Inflammatory macrophage treated with lipopolysaccharide for 1 hour (primary cell): ENCODE measurements around the gene PLCB1.

Experiments used
- DNase-seq, 2 donors: peaks; one replicate each; pipeline ENCODE4 v3.0.0-alpha.2; 2020 to 2022

The PLCB1 gene

GRCh38 chr20:8304124-8304816, 172.2 kb downstream of the PLCB1 start:
- DNase-seq: no peak

DNA sequence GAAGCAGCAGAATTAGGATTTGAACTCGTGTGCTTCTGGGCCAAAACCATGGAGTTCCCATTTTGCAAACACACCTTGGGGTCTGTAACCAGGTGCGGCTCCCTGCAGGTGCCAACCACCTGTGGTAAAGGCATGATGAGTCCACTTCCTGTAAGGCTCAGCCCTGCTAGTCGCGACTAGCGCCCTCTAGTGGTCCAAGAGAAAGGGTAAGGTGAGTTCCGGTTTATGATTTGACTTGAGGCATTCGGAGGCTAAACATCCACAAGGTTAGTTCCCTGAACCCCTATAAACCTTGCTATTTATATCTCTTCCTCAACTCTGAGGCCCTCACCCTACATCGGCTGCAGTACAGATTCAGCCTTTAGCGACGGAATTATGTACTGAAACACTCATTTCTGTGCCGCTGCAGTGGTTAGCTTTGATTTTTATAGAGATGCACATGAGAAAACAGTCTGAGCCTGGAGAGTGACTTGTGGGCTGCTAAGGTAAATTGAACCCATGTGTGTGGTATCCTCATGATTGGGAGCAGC, 173.4 kb downstream of the PLCB1 start:
- peak; percentile 31 to 71 for DNase-seq

GRCh38 chr20:8306937-8307336, 174.9 kb downstream of the PLCB1 start:
- DNase-seq: no peak

DNA sequence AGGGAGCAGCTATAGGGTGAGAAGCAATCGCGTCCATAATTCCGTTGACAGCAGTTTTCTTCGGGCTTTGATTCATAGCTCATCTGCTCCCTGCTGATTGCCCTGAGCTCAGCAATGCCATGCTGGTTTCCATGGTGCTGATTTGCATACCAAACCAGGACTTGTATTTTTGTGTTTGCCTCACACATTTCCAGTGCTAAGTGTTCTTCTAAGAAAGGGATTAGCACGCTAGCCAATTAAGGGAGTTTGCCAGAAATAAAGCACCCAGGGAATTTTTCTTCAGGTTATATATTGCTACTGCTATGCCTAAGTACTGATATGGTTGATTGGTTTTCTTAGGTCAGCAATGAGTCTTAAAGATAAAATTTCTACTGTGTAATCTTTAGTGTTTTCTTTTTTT, 177.6 kb downstream of the PLCB1 start:
- no peak for DNase-seq

DNA sequence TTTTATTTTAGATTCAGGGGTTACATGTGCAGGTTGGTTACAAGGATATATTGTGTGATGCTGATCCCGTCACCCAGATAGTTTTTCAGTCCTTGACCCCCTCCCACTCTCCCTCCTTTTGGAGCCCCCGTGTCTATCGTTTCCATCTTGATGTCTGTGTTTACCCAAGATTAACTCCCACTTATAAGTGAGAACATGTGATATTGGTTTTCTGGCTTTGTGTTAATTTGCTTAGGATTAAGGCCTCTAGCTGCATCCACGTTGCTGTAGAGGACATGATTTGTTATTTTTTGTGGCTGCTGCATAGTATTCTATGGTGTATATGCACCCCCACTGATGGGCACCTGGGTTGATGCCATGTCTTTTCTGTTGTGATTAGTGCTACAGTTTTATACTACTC, 178.6 kb downstream of the PLCB1 start:
- no peak for DNase-seq

- DNase-seq: no peak
These were observed 181.0 kb downstream of the PLCB1 start for GRCh38 chr20:8313073-8313472.

DNA sequence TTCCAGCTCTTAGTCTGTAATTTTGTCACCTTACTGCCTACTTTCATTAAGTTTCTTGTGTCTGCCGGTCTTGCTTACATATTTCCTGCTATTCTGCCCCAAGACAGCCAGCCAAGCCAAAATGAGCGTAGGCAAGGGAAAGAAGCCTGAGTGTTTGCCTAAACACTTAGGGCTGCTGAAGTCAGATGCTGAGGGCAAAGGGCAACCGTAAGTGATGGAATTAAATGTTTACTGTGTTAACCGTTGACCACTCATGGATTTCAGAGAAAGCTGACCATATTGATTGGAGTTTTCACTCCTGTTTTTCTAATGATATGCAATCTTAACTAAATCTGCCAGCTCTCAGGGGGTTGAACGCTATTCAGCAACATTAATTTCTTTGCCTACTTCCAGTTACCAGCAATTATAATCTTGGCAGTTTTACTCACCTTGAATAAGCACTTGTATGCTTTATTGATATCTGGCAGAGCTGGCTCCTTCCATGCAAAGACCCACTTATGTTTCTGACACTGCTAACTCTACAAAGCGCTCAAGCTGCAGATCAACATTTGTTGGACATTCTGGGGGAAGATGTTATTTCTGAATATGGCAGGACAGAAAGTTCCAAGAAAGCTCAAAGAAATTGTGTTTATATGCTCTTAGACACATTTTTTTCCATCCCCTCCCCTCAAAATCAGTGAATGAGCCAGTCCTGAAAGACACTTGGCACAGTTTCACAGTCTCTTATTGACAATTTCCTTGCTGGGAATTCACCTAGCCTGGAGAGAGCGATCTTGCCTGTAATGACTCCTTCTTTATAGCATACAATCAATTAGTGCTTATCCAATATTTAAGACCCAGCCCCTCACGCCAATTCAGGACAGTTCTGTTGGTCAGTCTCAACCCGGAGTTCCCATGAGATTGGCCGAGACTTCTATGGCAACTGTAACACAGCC, 183.8 kb downstream of the PLCB1 start:
- DNase-seq: no peak

- no peak for DNase-seq
These were observed 185.4 kb downstream of the PLCB1 start for GRCh38 chr20:8317448-8317847.

GRCh38 chr20:8318965-8319625, 187.0 kb downstream of the PLCB1 start:
- DNase-seq: peak; percentile 36 to 62

DNA sequence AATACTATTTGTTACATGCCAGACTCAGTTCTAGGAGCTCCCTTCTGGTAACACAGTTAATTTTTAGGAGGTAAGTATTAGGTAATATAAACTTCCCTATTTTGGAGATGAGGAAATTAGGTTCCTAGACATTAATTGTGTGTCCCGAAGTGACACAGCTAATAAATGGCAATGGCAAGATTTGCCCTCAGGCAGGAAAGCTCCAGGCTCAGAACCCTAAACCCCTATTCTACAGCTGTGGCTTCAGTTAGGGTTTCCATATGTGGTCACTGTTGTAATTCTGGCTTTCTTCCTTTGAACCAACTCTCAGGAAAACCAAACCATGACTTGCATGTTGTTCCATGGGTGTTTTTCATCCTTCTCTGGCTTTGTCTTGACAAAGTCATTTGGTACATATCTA, 188.2 kb downstream of the PLCB1 start:
- DNase-seq: peak; percentile 34 to 42

GRCh38 chr20:8321001-8321400, 188.9 kb downstream of the PLCB1 start:
- DNase-seq: peak; percentile 7 to 13

GRCh38 chr20:8322662-8323217, 190.7 kb downstream of the PLCB1 start:
- DNase-seq: peak; percentile 17 to 21

DNA sequence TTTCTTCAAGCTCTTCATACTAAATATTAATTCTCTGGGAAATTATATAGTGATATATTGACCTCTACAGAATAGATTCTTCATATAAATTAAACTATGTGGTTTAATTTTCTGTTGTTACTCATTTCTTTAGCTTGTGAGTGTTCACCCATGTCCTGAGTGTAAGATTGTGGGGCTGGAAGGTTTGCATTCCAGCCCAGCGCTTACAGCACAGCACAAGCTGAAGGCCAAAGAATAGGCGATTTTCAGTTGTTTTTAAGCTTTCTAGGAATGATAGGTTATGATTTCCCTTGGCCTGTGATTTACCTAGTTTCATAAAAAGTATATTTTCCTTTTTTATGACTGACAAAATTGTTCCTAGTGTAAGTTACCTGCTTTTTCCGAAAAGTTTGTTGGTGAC, 194.1 kb downstream of the PLCB1 start:
- no peak for DNase-seq

DNA sequence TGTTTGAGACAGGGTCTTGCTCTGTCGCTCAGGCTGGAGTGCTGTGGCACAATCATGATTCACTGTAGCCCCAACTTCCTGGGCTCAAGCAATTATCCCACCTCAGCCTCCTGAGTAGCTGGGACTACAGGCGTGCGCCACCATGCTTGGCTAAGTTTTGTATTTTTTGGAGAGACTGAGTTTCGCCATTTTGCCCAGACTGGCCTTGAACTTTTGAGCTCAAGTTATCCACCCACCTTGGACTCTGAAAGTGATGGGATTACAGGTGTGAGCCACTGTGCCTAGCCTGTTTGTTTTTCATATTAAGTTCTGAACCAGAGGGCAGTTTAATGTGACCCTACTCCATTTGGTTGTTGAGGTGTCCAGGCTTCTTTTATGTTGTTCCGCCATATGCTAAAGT, 194.8 kb downstream of the PLCB1 start:
- DNase-seq: no peak

GRCh38 chr20:8328189-8328588, 196.1 kb downstream of the PLCB1 start:
- no peak for DNase-seq

DNA sequence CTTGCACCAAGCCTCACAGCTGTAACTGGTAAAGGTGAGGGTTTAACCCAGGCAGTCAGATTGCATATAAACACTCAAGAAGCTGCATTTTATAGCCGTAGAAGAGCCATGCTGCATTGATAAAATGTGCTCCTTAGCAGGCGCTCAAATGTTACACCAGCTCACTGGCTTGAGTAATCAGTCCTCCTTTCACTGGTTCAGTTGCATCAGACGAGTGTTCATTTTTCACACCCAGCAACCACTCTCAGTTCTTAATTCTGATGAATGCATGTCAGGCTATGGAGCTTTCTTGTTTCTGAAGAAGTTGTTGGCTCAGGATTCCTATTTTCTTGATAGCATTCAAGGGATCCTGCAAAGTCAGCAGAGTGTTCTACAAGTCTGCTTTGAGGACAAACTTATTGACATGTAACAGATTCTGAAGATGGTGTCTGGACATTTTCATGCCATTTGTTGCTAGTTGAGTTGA, 198.3 kb downstream of the PLCB1 start:
- DNase-seq: peak; percentile 53 to 63

DNA sequence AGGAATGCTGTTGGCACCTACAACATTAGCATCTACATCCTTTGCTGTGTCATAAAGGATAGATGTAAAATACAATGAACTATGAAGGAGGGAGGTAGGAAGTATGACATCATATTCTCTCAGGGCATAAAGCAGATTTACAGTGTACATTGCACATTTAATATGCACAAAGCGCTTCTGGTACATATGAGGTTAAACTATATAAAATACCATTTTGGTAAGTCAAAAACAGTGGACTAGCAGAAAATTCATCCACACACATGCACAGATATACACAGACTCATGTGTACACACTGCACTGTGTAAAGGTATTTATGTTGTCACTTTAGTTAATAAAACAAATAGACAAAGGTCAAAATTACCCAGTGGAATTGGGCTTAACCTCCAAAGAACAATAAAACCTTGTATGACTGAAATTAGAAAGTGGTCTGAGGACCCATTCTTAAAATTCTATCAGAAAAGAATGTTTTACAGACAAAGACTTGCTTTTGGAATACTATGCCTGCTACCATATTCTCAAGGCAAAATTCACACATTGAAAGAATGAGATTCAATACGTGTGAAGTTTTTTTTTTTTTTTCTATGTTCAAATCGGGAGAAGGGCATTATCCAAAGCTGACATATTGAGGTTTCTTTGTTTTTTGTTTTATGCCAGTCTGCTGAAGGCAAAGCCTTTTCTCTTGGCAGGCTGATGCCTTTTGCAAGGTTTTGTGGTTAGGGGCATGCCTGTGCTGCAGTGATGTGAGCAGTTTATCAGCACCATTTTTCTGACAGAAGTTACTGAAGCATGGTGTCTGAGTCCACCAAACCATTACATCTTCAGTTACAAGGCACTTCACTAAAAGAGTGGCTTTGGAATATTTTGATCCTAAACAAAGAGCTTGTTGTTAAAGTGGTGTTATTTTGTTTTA, 199.0 kb downstream of the PLCB1 start:
- DNase-seq: no peak

DNA sequence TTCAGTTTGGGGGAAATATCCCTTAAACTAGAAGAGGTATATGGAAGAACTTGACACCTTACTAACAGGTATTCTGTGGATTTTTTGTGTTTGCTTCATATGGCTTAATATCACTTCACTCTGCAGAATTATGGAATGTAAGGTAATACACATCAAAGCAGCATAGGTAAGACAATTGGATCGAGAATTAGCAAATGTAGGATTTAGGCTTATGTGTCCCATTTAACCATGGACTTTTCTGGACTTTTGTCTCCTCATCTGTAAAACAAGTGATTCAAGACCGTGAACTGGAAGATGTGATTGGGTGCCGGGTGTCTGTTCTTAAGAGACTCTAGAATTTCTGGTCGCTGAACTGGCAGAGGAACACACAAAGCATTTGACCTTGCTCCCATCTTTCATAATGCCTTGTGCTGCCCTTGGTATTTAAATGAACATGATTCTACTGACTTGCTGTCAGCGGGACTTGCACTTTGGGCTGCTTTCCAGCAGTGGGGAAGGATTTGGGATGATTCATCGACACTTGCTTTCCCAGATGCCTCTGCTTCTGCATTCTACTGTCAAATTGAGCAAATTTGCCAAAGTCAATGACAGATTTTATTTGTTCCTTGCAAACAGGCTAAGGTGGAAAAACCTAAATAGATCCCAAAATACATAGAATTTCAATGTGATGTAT, 199.8 kb downstream of the PLCB1 start:
- peak; percentile 23 to 53 for DNase-seq

- DNase-seq: no peak
These were observed 202.6 kb downstream of the PLCB1 start for GRCh38 chr20:8334641-8335040.

- DNase-seq: no peak
These were observed 203.0 kb downstream of the PLCB1 start for GRCh38 chr20:8335059-8335458.
